ENCODE measurements around the gene NRP1. TPM values are rescaled to one million over a fixed set of nuclear protein-coding genes. Genes with fewer than 3 reads are reported as not detected.

Gene NRP1
- total RNA-seq, 1 donor from 2014 or later = 486 TPM

DNA sequence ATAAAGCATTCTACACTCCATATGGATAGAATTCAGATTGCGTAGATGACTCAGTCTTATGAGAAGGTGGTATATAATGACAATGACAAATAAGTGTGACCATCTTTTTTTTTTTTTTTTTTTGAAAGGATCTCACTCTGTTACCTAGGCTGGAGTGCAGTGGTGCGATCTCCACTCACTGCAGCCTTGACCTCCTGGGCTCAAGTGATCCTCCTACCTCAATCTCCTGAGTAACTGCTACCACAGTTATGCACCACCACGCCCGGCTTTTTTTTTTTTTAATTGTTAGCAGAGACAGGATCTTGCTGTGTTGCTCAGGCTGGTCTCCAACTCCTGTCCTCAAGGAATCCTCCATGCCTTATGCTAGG lies 43.2 kb upstream of the NRP1 start:
- Mint-ChIP-seq H3K27me3 (ENCODE audit: unreplicated experiment) (no peaks in the 10 kb centered on the region), H3K27ac (ENCODE audit: unreplicated experiment) (no peak overlapping the region), H3K36me3 (ENCODE audit: low read depth, unreplicated experiment) (no peaks in the 10 kb centered on the region), H3K4me3 (ENCODE audit: unreplicated experiment) (no peak overlapping the region), H3K9me3 (ENCODE audit: unreplicated experiment) (no peaks in the 10 kb centered on the region), H3K4me1 (ENCODE audit: unreplicated experiment) (no peaks in the 10 kb centered on the region)
- DNase-seq (ENCODE audit: low spot score) = no peak
- no peak for TF ChIP-seq CTCF (IDR thresholded peaks at IDR 0.05; ENCODE audit: unreplicated experiment)

- Mint-ChIP-seq H3K36me3 (ENCODE audit: low read depth, unreplicated experiment) (no peaks in the 10 kb centered on the region), H3K4me3 (ENCODE audit: unreplicated experiment) (no peak overlapping the region), H3K9me3 (ENCODE audit: unreplicated experiment) (no peaks in the 10 kb centered on the region), H3K27ac (ENCODE audit: unreplicated experiment) (no peak overlapping the region), H3K27me3 (ENCODE audit: unreplicated experiment) (no peaks in the 10 kb centered on the region), H3K4me1 (ENCODE audit: unreplicated experiment) (no peaks in the 10 kb centered on the region)
- no peak for TF ChIP-seq CTCF (IDR thresholded peaks at IDR 0.05; ENCODE audit: unreplicated experiment)
- DNase-seq (ENCODE audit: low spot score) = no peak
Measured at GRCh38 chr10:33376976-33377657, 42.6 kb upstream of the NRP1 start.

- no peak overlapping the region for H3K4me3 Mint-ChIP-seq (ENCODE audit: unreplicated experiment)
- TF ChIP-seq CTCF (IDR thresholded peaks at IDR 0.05; ENCODE audit: unreplicated experiment) = no peak
- no peaks in the 10 kb centered on the region for H3K4me1 Mint-ChIP-seq (ENCODE audit: unreplicated experiment)
- no peaks in the 10 kb centered on the region for H3K36me3 Mint-ChIP-seq (ENCODE audit: low read depth, unreplicated experiment)
- DNase-seq (ENCODE audit: low spot score) = no peak
- H3K27me3 Mint-ChIP-seq (ENCODE audit: unreplicated experiment) = no peaks in the 10 kb centered on the region
- H3K9me3 Mint-ChIP-seq (ENCODE audit: unreplicated experiment) = no peaks in the 10 kb centered on the region
- H3K27ac Mint-ChIP-seq (ENCODE audit: unreplicated experiment) = no peak overlapping the region
Measured at GRCh38 chr10:33376476-33376875, 42.0 kb upstream of the NRP1 start.

GRCh38 chr10:33373263-33373662 lies 38.8 kb upstream of the NRP1 start:
- H3K9me3 Mint-ChIP-seq (ENCODE audit: unreplicated experiment) = no peaks in the 10 kb centered on the region
- H3K4me3 Mint-ChIP-seq (ENCODE audit: unreplicated experiment) = no peak overlapping the region
- no peaks in the 10 kb centered on the region for H3K27me3 Mint-ChIP-seq (ENCODE audit: unreplicated experiment)
- DNase-seq (ENCODE audit: low spot score) = no peak
- no peaks in the 10 kb centered on the region for H3K36me3 Mint-ChIP-seq (ENCODE audit: low read depth, unreplicated experiment)
- H3K27ac Mint-ChIP-seq (ENCODE audit: unreplicated experiment) = no peak overlapping the region
- no peaks in the 10 kb centered on the region for H3K4me1 Mint-ChIP-seq (ENCODE audit: unreplicated experiment)
- TF ChIP-seq CTCF (IDR thresholded peaks at IDR 0.05; ENCODE audit: unreplicated experiment) = no peak

DNA sequence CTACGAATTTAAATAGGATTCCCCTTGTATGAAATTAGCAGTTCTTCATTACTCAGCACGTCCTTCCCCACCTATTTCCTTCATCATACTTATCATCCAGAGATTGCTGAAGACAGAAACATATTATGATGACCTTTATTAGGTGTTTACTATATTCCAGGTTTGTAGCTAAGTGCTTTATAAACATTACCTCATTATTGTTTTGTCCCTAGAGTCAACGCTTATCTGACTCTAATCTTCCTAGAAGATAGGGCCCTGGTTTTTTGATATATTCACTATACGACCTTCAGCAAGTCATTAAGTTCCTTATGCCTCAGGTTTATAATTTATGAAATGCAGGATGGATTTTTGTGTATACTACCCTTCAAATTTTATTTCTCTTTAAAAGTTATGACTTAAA lies 36.8 kb upstream of the NRP1 start:
- TF ChIP-seq CTCF (IDR thresholded peaks at IDR 0.05; ENCODE audit: unreplicated experiment) = no peak
- Mint-ChIP-seq H3K36me3 (ENCODE audit: low read depth, unreplicated experiment) (no peaks in the 10 kb centered on the region), H3K9me3 (ENCODE audit: unreplicated experiment) (no peaks in the 10 kb centered on the region), H3K27ac (ENCODE audit: unreplicated experiment) (no peak overlapping the region), H3K4me1 (ENCODE audit: unreplicated experiment) (no peaks in the 10 kb centered on the region), H3K27me3 (ENCODE audit: unreplicated experiment) (no peaks in the 10 kb centered on the region), H3K4me3 (ENCODE audit: unreplicated experiment) (no peak overlapping the region)
- no peak for DNase-seq (ENCODE audit: low spot score)
